HUES48 (cell line): ENCODE results near the gene SMURF1.

ENCODE experiments used
- H3K27ac ChIP-seq: one replicate; pipeline ENCODE4 v1.7.0; 2013; ENCODE audit warnings: low read depth, low read length, inconsistent platforms
- H3K27me3 ChIP-seq: 2 replicates; pipeline ENCODE4 v1.6.1; 2013; ENCODE audit warnings: mild to moderate bottlenecking, low read length; ENCODE audit not compliant: control insufficient read depth, insufficient read depth
- H3K36me3 ChIP-seq: 2 replicates; pipeline ENCODE4 v1.6.1; 2013; ENCODE audit warnings: low read length; ENCODE audit not compliant: control insufficient read depth, insufficient read depth
- H3K4me1 ChIP-seq: 2 replicates; pipeline ENCODE4 v1.6.1; 2013; ENCODE audit warnings: mild to moderate bottlenecking, low read length; ENCODE audit not compliant: control insufficient read depth, insufficient read depth
- H3K4me3 ChIP-seq: 2 replicates; pipeline ENCODE4 v1.5.1; 2013; ENCODE audit warnings: mild to moderate bottlenecking, low read depth, low read length
- H3K9ac ChIP-seq: 2 replicates; pipeline ENCODE4 v1.6.1; 2013; ENCODE audit warnings: mild to moderate bottlenecking, low read depth, low read length, moderate library complexity
- H3K9me3 ChIP-seq: 2 replicates; pipeline ENCODE4 v1.6.1; 2013; ENCODE audit warnings: low read length; ENCODE audit not compliant: control insufficient read depth, insufficient read depth

Gene SMURF1

GRCh38 chr7:99035723-99036545, 108.0 kb downstream of the SMURF1 start:
- Histone ChIP-seq H3K9ac (no peak overlapping the region), H3K27ac (no peak overlapping the region), H3K36me3 (peaks cover 92% of the 10 kb centered on the region), H3K9me3 (no peaks in the 10 kb centered on the region), H3K27me3 (no peaks in the 10 kb centered on the region), H3K4me1 (no peaks in the 10 kb centered on the region), H3K4me3 (no peak overlapping the region)

DNA sequence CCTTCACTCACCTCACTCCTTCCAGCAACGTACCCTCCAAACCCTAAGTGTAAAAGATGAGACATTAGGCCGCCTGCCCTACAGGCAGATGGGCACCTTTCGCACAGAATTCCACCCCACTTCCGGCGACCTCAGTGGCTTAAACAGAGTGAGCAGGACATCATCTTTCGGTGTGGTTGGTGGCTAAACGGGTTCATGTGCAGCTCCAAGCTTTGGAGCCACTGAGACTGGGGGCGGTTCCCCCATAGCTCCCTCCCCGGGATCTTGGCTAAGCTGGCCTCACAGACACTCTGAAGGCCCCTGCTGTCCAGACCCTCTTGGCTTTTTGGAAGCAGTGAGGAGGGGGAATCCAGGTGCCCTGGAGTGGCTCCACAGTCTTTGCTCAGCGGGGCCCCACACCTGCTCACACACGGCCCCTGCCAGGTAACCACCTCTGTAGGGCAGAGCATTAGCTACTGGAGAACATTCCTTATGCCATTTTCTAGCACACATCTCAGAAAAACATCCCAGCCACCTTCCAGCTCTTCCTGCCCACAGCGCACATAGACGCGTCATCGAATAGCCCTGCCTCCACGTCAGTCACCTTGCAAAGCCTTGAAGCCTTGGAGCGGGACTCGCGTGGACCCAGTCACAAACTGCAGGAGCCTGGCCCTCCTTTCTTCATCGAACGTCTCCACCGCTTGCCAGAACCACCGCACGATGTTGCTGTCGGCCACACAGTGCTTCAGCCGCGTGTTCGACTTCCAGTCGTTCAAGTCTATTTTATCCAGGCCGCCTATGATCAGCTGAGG, 108.8 kb downstream of the SMURF1 start:
- Histone ChIP-seq H3K4me1 (no peaks in the 10 kb centered on the region), H3K27ac (no peak overlapping the region)

GRCh38 chr7:99033765-99034164, 110.1 kb downstream of the SMURF1 start:
- Histone ChIP-seq H3K27me3 (no peaks in the 10 kb centered on the region), H3K27ac (no peak overlapping the region), H3K9me3 (no peaks in the 10 kb centered on the region), H3K36me3 (peaks cover 99% of the 10 kb centered on the region), H3K9ac (no peak overlapping the region), H3K4me1 (no peaks in the 10 kb centered on the region), H3K4me3 (no peak overlapping the region)

More for the DNA sequence above, 108.8 kb downstream of the SMURF1 start:
- Histone ChIP-seq H3K9me3 (no peaks in the 10 kb centered on the region), H3K9ac (no peak overlapping the region), H3K4me3 (no peak overlapping the region), H3K27me3 (no peaks in the 10 kb centered on the region), H3K36me3 (peaks cover 94% of the 10 kb centered on the region)

DNA sequence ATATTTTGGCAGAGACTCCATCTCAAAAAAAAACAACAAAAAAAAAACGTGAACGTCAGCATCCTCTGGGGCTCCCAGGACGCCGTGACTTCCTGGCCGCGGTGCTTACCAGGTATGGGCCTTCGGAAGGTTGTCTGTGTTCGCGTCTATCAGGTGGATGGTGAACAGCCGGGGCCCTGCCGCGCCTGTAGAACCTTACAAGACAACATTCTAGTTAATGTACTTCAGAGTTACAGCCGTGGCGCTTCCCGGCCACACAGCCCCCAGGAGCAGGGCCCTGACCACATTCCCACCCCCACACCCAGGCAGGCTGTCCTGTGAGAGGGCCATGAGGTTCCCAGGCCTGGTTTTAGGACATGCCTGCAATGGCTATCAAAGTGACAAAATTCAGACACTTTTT, 111.0 kb downstream of the SMURF1 start:
- Histone ChIP-seq H3K9me3 (no peaks in the 10 kb centered on the region), H3K4me3 (no peak overlapping the region), H3K9ac (no peak overlapping the region), H3K27me3 (no peaks in the 10 kb centered on the region), H3K36me3 (peaks cover 98% of the 10 kb centered on the region), H3K4me1 (no peaks in the 10 kb centered on the region), H3K27ac (no peak overlapping the region)

DNA sequence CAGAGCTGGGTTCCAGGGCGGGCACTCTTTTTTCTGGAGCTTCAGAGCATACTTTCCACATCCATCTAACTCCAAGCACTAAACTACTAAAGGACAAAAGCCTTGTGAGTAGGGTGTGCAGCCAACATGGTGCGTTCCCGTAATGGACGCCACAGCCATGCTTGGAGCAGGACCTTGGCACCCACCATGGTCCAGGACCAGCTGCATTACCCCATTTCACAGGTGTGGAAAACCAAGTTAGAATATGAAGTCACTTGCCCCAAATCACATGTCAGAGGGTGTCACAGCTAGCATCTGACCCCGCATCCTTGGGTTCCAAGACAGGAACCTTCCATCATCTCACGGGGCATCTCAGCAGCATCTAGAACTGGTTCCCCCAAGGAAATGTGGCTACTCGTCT, 112.4 kb downstream of the SMURF1 start:
- Histone ChIP-seq H3K4me1 (no peaks in the 10 kb centered on the region), H3K36me3 (peaks cover 92% of the 10 kb centered on the region)

GRCh38 chr7:99030951-99031350, 113.0 kb downstream of the SMURF1 start:
- Histone ChIP-seq H3K9me3 (no peaks in the 10 kb centered on the region), H3K9ac (no peak overlapping the region), H3K36me3 (peaks cover 86% of the 10 kb centered on the region), H3K27me3 (no peaks in the 10 kb centered on the region), H3K27ac (no peak overlapping the region), H3K4me1 (no peaks in the 10 kb centered on the region), H3K4me3 (no peak overlapping the region)

More for the DNA sequence above, 112.4 kb downstream of the SMURF1 start:
- H3K9ac ChIP-seq, result no peak overlapping the region
- H3K27ac ChIP-seq, result no peak overlapping the region
- H3K9me3 ChIP-seq, result no peaks in the 10 kb centered on the region
- no peak overlapping the region for H3K4me3 ChIP-seq
- H3K27me3 ChIP-seq, result no peaks in the 10 kb centered on the region

- H3K36me3 ChIP-seq, result peaks cover 81% of the 10 kb centered on the region
Observed at GRCh38 chr7:99030457-99030856, 113.5 kb downstream of the SMURF1 start.

DNA sequence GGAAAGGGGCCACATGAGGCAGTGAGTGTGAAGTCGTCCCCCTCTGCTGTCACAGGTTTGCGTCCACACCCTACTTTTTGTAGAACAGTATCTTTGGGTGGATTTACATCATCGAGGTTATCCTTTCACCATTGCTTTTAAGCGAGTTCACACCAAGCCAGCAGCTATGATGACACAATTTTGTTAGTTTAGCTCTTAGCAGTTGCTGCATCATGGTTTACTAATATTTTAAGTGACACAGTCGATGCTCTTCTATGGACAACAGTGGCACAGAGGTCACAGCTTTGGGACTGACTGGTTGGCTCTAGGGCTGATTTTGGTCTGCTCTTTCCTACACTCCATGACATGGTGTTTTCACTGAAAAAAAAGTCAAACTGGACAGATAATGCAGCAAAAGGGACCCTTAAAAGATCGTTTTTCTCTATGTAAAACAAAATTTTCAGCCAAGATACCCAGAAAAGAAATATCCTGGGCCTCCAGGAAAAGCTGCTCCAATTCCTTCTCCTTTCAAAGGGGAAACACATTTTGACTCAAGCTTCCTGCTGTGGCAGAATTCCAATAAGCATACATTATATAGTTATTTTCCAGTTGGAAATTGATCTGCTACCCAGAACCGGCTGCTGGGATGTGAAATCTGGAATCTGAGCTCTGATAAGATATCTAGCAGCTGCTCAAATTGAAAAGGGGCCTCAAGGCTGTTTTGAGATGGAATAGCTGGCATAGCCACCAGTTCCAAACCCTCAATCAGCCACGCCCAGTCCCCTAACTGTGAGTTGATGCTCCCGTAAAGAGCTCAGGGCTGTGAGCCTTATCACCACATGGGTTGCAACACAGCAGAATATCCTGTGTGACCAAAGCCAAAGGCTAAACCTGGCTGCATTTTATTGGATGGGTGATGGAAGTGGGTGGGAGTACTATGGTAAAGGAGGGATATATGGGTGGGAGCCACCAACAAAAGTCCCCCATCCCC, 114.2 kb downstream of the SMURF1 start:
- H3K36me3 ChIP-seq, result peaks cover 74% of the 10 kb centered on the region
- no peaks in the 10 kb centered on the region for H3K27me3 ChIP-seq
- H3K9ac ChIP-seq, result no peak overlapping the region
- no peaks in the 10 kb centered on the region for H3K4me1 ChIP-seq
- H3K9me3 ChIP-seq, result no peaks in the 10 kb centered on the region
- H3K4me3 ChIP-seq, result no peak overlapping the region
- H3K27ac ChIP-seq, result no peak overlapping the region

More at GRCh38 chr7:99030457-99030856, 113.5 kb downstream of the SMURF1 start:
- H3K27me3 ChIP-seq, result no peaks in the 10 kb centered on the region
- H3K9ac ChIP-seq, result no peak overlapping the region
- no peak overlapping the region for H3K4me3 ChIP-seq
- H3K27ac ChIP-seq, result no peak overlapping the region
- H3K4me1 ChIP-seq, result no peaks in the 10 kb centered on the region
- no peaks in the 10 kb centered on the region for H3K9me3 ChIP-seq

DNA sequence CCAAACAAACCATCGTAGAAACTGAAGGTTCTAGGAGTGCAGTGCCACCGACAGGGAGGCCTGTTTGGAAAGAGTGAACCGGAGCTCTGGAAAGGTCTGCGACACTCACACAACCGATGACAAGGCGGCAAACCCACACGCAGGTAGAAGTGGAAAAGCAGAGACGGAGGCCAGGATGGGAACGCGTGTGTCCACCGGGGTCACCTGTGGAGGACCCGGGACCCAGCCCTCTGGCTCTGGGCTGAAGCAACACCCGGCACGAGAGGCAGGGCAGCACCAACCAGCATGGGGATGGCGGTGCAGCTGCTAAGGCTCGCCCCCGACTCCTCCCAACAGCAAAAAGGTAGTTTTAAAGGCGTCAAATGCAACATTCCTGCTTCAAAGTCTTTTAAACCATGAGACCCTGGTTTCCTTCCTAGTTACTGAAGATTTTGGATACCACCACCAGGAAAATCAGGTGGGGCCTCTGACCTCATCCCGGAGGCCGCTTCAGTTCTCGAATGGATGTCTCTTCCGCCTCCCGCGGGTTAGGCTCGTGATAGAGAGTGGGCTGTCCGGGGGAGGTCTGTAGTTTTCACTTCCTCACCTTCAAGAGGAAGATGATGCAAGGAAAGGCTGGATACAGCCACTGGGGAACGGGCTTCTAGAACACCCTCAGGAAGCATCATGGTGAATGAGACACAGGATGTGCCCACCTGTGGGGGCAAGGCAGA, 115.5 kb downstream of the SMURF1 start:
- Histone ChIP-seq H3K36me3 (peaks cover 61% of the 10 kb centered on the region), H3K4me3 (no peak overlapping the region), H3K27ac (no peak overlapping the region)

DNA sequence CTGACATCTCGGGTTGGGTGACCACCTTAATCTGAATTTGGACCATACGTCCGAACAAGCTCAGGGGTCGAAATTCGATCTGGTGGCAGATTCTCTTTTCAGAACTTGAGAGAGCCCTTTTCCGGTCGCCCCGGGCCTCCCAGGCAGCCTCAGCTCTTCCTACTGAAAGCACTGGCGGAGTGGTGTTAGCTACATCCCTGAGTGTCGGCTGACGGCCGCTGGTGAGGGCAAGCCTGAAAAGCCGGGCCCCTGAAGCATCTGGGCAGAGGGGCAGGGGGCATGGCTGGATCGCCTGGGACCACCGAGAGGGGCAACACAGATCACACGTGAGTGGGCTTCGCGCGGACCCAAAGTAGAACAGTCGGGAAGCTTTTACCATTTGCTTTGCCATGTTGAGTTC, 116.1 kb downstream of the SMURF1 start:
- H3K9me3 ChIP-seq, result no peaks in the 10 kb centered on the region
- peaks cover 55% of the 10 kb centered on the region for H3K36me3 ChIP-seq
- no peak overlapping the region for H3K27ac ChIP-seq
- H3K4me1 ChIP-seq, result no peaks in the 10 kb centered on the region
- H3K9ac ChIP-seq, result no peak overlapping the region
- no peak overlapping the region for H3K4me3 ChIP-seq
- H3K27me3 ChIP-seq, result no peaks in the 10 kb centered on the region

More for the DNA sequence above, 115.5 kb downstream of the SMURF1 start:
- Histone ChIP-seq H3K9me3 (no peaks in the 10 kb centered on the region), H3K27me3 (no peaks in the 10 kb centered on the region), H3K4me1 (no peaks in the 10 kb centered on the region), H3K9ac (no peak overlapping the region)
